OCI-LY3 (cell line): ENCODE results near the gene FAM227B.

ENCODE experiments used
- H2AFZ ChIP-seq: fragments of 200-600, 300-600 bp; shearing (Covaris generic); 2 replicates; pipeline ENCODE4 v1.6.0; 2014; ENCODE audit warnings: antibody characterized with exemption, low read depth, low read length
- H3K27ac ChIP-seq: fragments of 200-600, 300-600 bp; sonication (generic); 2 replicates; pipeline ENCODE4 v1.5.1; 2014; ENCODE audit warnings: mild to moderate bottlenecking, low read length, moderate library complexity, mixed read lengths
- H3K27me3 ChIP-seq: fragments of 200-600, 300-600 bp; sonication (generic); 2 replicates; pipeline ENCODE4 v1.6.1; 2014; ENCODE audit warnings: low read depth, low read length, mixed read lengths
- H3K36me3 ChIP-seq: fragments of 200-600, 300-600 bp; sonication (generic); replicated peaks from 2 replicates; pipeline ENCODE3; 2014; ENCODE audit warnings: low read depth, low read length, mixed read lengths
- H3K4me1 ChIP-seq: fragments of 300-600, 200-600 bp; sonication (generic); 2 replicates; pipeline ENCODE4 v1.6.1; 2014; ENCODE audit warnings: low read length, mixed read lengths
- H3K4me2 ChIP-seq: fragments of 200-600, 300-600 bp; sonication (generic); 2 replicates; pipeline ENCODE4 v1.6.1; 2014; ENCODE audit warnings: low read length, mixed read lengths
- H3K4me3 ChIP-seq: fragments of 300-600, 200-600 bp; sonication (generic); 2 replicates; pipeline ENCODE4 v1.5.1; 2014; ENCODE audit warnings: antibody characterized with exemption, mild to moderate bottlenecking, low read length, moderate library complexity
- H3K79me2 ChIP-seq: fragments of 300-600, 200-600 bp; shearing (Covaris generic); 2 replicates; pipeline ENCODE4 v1.6.1; 2014; ENCODE audit warnings: mild to moderate bottlenecking, low read length, mixed read lengths
- H3K9ac ChIP-seq: fragments of 300-600, 200-600 bp; shearing (Covaris generic); 2 replicates; pipeline ENCODE4 v1.6.0; 2014; ENCODE audit warnings: mild to moderate bottlenecking, low read length, moderate library complexity
- H3K9me3 ChIP-seq: fragments of 200-600, 300-600 bp; shearing (Covaris generic); 2 replicates; pipeline ENCODE4 v1.6.1; 2014; ENCODE audit warnings: low read length, mixed read lengths; ENCODE audit not compliant: insufficient read depth
- H4K20me1 ChIP-seq: fragments of 200-600, 300-600 bp; sonication (generic); 2 replicates; pipeline ENCODE4 v1.6.1; 2016; ENCODE audit warnings: low read length, mixed read lengths; ENCODE audit not compliant: insufficient read depth
- EZH2phosphoT487 ChIP-seq: fragments of 200-600 bp; shearing (Covaris generic); IDR thresholded peaks from 2 replicates; pipeline ENCODE4 v1.6.1; 2018; ENCODE audit warnings: antibody characterized with exemption, mixed run types, low read depth
- TF ChIP-seq, protein P1 (sequence below): fragments of 200-600, 300-600 bp; sonication (generic); IDR thresholded peaks from 2 replicates; pipeline ENCODE4 v1.5.1; 2014; ENCODE audit warnings: antibody characterized with exemption, low read length, low read depth

FAM227B gene

DNA sequence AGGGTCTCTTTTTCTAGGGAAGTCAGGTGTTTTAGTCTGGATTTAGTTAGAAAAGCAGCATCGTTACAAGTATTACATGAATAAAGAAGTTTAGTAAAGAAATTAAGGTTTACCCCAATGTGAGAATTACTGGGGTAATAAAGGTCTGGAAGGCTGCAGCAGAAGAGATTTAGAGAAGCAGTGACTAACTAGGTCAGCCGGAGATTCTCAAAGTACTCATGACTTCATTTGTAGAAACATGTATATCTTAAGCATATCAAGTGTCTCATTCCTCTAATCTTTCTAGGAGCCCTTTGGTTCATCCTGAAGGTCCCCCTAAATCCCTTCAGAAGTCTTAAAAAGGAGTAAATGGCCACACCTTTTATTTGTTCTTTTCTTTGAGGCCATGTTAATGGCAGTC, 26.3 kb upstream of the FAM227B start:
- Histone ChIP-seq H3K27ac (no peak overlapping the region), H3K4me1 (no peaks in the 10 kb centered on the region), H3K4me3 (no peak overlapping the region), H4K20me1 (no peaks in the 10 kb centered on the region), H3K4me2 (no peak overlapping the region), H3K79me2 (no peaks in the 10 kb centered on the region), H3K27me3 (no peaks in the 10 kb centered on the region), H3K9me3 (no peaks in the 10 kb centered on the region), H2AFZ (no peak overlapping the region), H3K9ac (no peak overlapping the region), H3K36me3 (peaks cover 5% of the 10 kb centered on the region)
- TF ChIP-seq, protein P1, sequence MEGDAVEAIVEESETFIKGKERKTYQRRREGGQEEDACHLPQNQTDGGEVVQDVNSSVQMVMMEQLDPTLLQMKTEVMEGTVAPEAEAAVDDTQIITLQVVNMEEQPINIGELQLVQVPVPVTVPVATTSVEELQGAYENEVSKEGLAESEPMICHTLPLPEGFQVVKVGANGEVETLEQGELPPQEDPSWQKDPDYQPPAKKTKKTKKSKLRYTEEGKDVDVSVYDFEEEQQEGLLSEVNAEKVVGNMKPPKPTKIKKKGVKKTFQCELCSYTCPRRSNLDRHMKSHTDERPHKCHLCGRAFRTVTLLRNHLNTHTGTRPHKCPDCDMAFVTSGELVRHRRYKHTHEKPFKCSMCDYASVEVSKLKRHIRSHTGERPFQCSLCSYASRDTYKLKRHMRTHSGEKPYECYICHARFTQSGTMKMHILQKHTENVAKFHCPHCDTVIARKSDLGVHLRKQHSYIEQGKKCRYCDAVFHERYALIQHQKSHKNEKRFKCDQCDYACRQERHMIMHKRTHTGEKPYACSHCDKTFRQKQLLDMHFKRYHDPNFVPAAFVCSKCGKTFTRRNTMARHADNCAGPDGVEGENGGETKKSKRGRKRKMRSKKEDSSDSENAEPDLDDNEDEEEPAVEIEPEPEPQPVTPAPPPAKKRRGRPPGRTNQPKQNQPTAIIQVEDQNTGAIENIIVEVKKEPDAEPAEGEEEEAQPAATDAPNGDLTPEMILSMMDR, result no peak
- no peak for TF ChIP-seq EZH2phosphoT487

DNA sequence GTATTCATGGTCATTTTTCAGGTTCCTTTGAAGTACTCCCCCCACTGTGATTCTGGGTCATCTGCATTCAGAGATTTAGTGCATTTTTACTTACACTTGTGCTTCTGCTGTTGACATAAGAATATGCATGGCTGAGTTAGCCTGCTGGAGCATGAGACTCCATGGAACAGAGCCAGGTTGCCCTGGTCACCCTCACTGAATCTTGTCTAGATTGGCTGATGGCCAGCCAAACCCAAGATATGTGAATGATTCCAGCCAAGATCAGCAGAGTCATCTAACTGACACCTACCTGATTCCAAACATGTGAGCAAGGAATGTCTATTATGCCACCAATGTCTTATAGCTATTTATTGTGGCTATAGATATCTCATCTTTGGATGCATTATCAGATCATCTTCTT, 25.3 kb upstream of the FAM227B start:
- Histone ChIP-seq H2AFZ (no peak overlapping the region), H3K9me3 (no peaks in the 10 kb centered on the region), H3K4me3 (no peak overlapping the region), H3K9ac (no peak overlapping the region), H3K27me3 (no peaks in the 10 kb centered on the region), H3K4me2 (no peak overlapping the region), H3K36me3 (peaks cover 5% of the 10 kb centered on the region), H3K4me1 (no peaks in the 10 kb centered on the region), H3K79me2 (no peaks in the 10 kb centered on the region), H4K20me1 (no peaks in the 10 kb centered on the region), H3K27ac (no peak overlapping the region)
- TF ChIP-seq, protein P1, result no peak
- TF ChIP-seq EZH2phosphoT487, result no peak

DNA sequence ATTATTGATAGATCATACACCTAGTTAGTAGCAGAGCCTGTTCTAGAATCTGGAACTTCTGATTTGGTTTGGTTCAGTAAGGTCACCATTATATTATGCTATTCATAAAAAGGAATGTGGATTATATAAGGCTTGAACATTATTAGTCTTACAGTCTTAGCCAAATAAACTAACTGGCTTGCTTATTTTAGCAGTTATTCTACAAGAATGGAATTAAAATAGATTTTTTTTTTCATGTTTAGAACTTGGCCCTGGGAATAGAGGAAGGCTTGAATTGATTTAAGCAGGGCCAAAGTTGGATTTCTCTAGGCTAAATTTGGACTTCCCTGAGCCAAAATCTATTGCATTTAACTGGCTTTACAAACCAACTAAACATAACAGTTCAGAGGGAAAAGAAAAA, 24.7 kb upstream of the FAM227B start:
- Histone ChIP-seq H3K27ac (no peak overlapping the region), H2AFZ (no peak overlapping the region), H4K20me1 (no peaks in the 10 kb centered on the region), H3K4me1 (no peaks in the 10 kb centered on the region), H3K9ac (no peak overlapping the region), H3K79me2 (no peaks in the 10 kb centered on the region), H3K4me2 (no peak overlapping the region), H3K4me3 (no peak overlapping the region), H3K9me3 (no peaks in the 10 kb centered on the region), H3K27me3 (no peaks in the 10 kb centered on the region), H3K36me3 (peaks cover 5% of the 10 kb centered on the region)
- TF ChIP-seq, protein P1, result no peak
- TF ChIP-seq EZH2phosphoT487, result no peak

DNA sequence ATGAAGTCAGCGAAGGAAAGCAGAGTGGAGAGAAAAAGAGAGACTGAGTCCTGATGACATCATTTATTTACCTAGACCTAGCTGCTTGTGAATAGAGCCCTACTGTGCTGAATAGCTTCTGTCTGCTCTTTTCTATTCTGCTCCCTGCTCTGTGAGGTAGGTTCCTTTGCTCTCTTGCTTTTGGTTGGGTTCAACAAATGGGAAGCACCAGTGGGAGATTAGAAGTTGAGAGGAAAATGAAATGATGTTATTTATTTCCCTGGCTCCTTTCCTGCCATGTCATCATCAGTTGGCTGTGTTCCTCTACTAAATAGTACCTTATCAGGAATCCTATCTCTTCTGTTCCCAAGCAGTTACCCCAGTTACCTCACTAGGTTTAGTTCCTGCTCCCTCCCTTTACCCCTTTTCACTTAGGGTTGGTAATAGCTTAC, 23.8 kb upstream of the FAM227B start:
- H3K36me3 ChIP-seq, result peaks cover 5% of the 10 kb centered on the region
- H2AFZ ChIP-seq, result no peak overlapping the region
- H3K9ac ChIP-seq, result no peak overlapping the region
- H3K4me1 ChIP-seq, result no peaks in the 10 kb centered on the region
- no peak overlapping the region for H3K4me2 ChIP-seq
- TF ChIP-seq EZH2phosphoT487, result no peak
- TF ChIP-seq, protein P1, result no peak
- no peaks in the 10 kb centered on the region for H3K79me2 ChIP-seq
- no peaks in the 10 kb centered on the region for H3K27me3 ChIP-seq
- H3K9me3 ChIP-seq, result no peaks in the 10 kb centered on the region
- no peaks in the 10 kb centered on the region for H4K20me1 ChIP-seq
- no peak overlapping the region for H3K4me3 ChIP-seq
- no peak overlapping the region for H3K27ac ChIP-seq
